H1 (cell line): ENCODE results near the gene CPO.

ENCODE experiments used
- EP300 ChIP-seq, 2 experiments: IDR thresholded peaks; 1 replicate in 1 of 2; 2 replicates in 1 of 2; pipeline ENCODE4 v1.6.1; 2011 to 2012; ENCODE audit warnings: low read depth in 2 of 2, low read length in 2 of 2, mild to moderate bottlenecking in 2 of 2, borderline replicate concordance in 1 of 2, inconsistent platforms in 1 of 2, moderate library complexity in 1 of 2
- EZH2 ChIP-seq: fragments of 200-600 bp; sonication (generic); IDR thresholded peaks from 2 replicates; pipeline ENCODE4 v1.7.1; 2012; ENCODE audit warnings: low read depth, mild to moderate bottlenecking, moderate library complexity, low read length, inconsistent platforms; ENCODE audit not compliant: severe bottlenecking
- POLR2AphosphoS5 ChIP-seq: IDR thresholded peaks from 2 replicates; pipeline ENCODE4 v1.6.1; 2011; ENCODE audit warnings: low read depth, low read length
- RFX5 ChIP-seq: IDR thresholded peaks from 2 replicates; pipeline ENCODE4 v1.6.1; 2011; ENCODE audit warnings: low read depth, low read length, improper control_type of control experiment, borderline replicate concordance
- TAF1 ChIP-seq: IDR thresholded peaks from 2 replicates; pipeline ENCODE4 v1.6.1; 2011; ENCODE audit warnings: mild to moderate bottlenecking, low read depth, low read length
- TEAD4 ChIP-seq: IDR thresholded peaks from 2 replicates; pipeline ENCODE4 v1.6.1; 2012; ENCODE audit warnings: low read depth, low read length, inconsistent platforms, mixed read lengths
- TF ChIP-seq, protein P1 (sequence below), 3 experiments: IDR thresholded peaks; 1 replicate in 2 of 3; 2 replicates in 1 of 3; pipeline versions ENCODE4 v1.5.1 to v1.6.1; 2011; ENCODE audit warnings: low read length in 3 of 3, mild to moderate bottlenecking in 3 of 3, inconsistent platforms in 2 of 3, low read depth in 1 of 3, moderate library complexity in 1 of 3; ENCODE audit not compliant: insufficient read depth in 1 of 3; ENCODE audit errors: control extremely low read depth in 1 of 3
- TF ChIP-seq, protein P2 (sequence below): IDR thresholded peaks from 2 replicates; pipeline ENCODE4 v1.6.1; 2011; ENCODE audit warnings: low read length, improper control_type of control experiment

DNA sequence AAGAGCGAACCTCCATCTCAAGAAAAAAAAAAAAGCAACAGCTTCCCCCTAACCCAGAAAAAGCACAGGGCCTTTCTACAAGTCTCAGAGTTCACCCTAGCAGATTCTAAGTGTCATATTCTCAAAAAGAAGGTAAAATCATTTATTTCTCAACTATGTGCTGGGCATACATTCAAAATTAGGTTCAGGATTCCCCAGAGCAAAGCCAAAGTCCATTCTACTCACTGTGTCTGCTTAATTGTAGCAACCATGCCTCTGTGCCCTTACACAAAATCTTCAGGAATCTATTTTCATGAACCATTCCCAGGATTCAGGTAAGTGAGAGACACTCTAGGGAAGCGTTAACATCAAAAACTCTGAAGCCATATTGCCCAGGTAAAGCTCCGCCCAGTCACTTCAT lies 40.0 kb downstream of the CPO start:
- no peak for TF ChIP-seq RFX5
- TF ChIP-seq EZH2: no peak
- TF ChIP-seq TAF1: no peak
- TF ChIP-seq, protein P1, sequence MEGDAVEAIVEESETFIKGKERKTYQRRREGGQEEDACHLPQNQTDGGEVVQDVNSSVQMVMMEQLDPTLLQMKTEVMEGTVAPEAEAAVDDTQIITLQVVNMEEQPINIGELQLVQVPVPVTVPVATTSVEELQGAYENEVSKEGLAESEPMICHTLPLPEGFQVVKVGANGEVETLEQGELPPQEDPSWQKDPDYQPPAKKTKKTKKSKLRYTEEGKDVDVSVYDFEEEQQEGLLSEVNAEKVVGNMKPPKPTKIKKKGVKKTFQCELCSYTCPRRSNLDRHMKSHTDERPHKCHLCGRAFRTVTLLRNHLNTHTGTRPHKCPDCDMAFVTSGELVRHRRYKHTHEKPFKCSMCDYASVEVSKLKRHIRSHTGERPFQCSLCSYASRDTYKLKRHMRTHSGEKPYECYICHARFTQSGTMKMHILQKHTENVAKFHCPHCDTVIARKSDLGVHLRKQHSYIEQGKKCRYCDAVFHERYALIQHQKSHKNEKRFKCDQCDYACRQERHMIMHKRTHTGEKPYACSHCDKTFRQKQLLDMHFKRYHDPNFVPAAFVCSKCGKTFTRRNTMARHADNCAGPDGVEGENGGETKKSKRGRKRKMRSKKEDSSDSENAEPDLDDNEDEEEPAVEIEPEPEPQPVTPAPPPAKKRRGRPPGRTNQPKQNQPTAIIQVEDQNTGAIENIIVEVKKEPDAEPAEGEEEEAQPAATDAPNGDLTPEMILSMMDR (IDR thresholded peaks at IDR 0.05; ENCODE audit: control extremely low read depth in 1 of 3, insufficient read depth in 1 of 3, low read depth in 1 of 3, low read length in 3 of 3): no peak
- TF ChIP-seq TEAD4: no peak
- TF ChIP-seq POLR2AphosphoS5: no peak
- no peak for TF ChIP-seq EP300 (IDR thresholded peaks at IDR 0.05; ENCODE audit: borderline replicate concordance in 1 of 2, low read depth in 2 of 2, low read length in 2 of 2)
- TF ChIP-seq, protein P2, sequence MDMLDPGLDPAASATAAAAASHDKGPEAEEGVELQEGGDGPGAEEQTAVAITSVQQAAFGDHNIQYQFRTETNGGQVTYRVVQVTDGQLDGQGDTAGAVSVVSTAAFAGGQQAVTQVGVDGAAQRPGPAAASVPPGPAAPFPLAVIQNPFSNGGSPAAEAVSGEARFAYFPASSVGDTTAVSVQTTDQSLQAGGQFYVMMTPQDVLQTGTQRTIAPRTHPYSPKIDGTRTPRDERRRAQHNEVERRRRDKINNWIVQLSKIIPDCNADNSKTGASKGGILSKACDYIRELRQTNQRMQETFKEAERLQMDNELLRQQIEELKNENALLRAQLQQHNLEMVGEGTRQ: no peak
